ENCODE data around the gene SHOX. TPM values are rescaled to one million over a fixed set of nuclear protein-coding genes. Genes with fewer than 3 reads are reported as not detected.

SHOX gene
- total RNA-seq, 1 experiment from 2014 or later = 0.24 TPM

DNA sequence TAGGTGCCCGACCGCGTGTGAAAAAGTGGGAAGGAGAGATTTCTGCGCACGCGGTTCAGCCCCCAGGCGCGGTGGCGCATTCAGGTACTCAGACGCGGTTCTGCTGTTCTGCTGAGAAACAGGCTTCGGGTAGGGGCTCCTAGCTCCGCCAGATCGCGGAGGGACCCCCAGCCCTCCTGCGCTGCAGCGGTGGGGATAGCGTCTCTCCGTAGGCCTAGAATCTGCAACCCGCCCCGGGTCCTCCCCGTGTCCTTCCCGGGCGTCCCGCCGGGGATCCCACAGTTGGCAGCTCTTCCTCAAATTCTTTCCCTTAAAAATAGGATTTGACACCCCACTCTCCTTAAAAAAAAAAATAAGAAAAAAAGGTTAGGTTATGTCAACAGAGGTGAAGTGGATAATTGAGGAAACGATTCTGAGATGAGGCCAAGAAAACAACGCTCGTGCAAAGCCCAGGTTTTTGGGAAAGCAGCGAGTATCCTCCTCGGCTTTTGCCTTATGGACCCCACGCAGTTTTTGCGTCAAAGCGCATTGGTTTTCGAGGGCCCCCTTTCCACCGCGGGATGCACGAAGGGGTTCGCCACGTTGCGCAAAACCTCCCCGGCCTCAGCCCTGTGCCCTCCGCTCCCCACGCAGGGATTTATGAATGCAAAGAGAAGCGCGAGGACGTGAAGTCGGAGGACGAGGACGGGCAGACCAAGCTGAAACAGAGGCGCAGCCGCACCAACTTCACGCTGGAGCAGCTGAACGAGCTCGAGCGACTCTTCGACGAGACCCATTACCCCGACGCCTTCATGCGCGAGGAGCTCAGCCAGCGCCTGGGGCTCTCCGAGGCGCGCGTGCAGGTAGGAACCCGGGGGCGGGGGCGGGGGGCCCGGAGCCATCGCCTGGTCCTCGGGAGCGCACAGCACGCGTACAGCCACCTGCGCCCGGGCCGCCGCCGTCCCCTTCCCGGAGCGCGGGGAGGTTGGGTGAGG is 3.7 kb downstream of the SHOX start:
- H4K20me1 ChIP-seq (ENCODE audit: control insufficient read depth, insufficient read depth, insufficient read length) = no peaks in the 10 kb centered on the region
- Mint-ChIP-seq H3K27ac (no peak overlapping the region), H3K4me1 (peaks cover 59 to 75% of the 10 kb centered on the region in 2 experiments), H3K9me3 (peaks cover 1 to 7% of the 10 kb centered on the region in 2 experiments; a peak in 4 of 5 replicates), H3K4me3 (peak overlapping the region in 1 of 2 experiments; percentile 48; a peak in 1 of 5 replicates), H3K36me3 (ENCODE audit: insufficient read depth in 1 of 3, low read depth in 3 of 3) (peaks cover 0 to 1% (median 0%) of the 10 kb centered on the region in 3 experiments; a peak in 1 of 7 replicates), H3K27me3 (ENCODE audit: low read depth) (peaks cover 93% of the 10 kb centered on the region)
- no peak overlapping the region for H4K8ac ChIP-seq (replicated peaks; ENCODE audit: insufficient read length, low read depth, low read length)
- no peak overlapping the region for H4K91ac ChIP-seq (ENCODE audit: insufficient read length, low read depth, low read length)
- H3T11ph ChIP-seq (ENCODE audit: low read length) = no peak overlapping the region
- no peaks in the 10 kb centered on the region for H3K79me2 ChIP-seq (ENCODE audit: insufficient read depth, low read length)
- H3K14ac ChIP-seq (ENCODE audit: insufficient read depth, low read length) = no peak overlapping the region
- H3K18ac ChIP-seq (ENCODE audit: insufficient read length, low read depth, low read length) = no peak overlapping the region
- WGBS (ENCODE audit: extremely low coverage, insufficient read length, low lambda C conversion rate) = no CpG with 5 or more reads among the region's 84 CpGs
- no peak overlapping the region for H2BK15ac ChIP-seq (ENCODE audit: low read depth, low read length)
- no peak overlapping the region for H4K5ac ChIP-seq (ENCODE audit: insufficient read length, low read depth, low read length)
- no peak overlapping the region for H3K23ac ChIP-seq (ENCODE audit: insufficient read length, low read depth, low read length)
- no peak overlapping the region for H3K4ac ChIP-seq (ENCODE audit: low read depth, low read length)
- no peaks in the 10 kb centered on the region for H3K79me1 ChIP-seq (ENCODE audit: insufficient read depth, low read depth, low read length, poor library complexity, severe bottlenecking)
- no peak overlapping the region for H2AK5ac ChIP-seq (ENCODE audit: insufficient read length, low read length)
- peak; percentile 50 for DNase-seq
- TF ChIP-seq, protein P1, sequence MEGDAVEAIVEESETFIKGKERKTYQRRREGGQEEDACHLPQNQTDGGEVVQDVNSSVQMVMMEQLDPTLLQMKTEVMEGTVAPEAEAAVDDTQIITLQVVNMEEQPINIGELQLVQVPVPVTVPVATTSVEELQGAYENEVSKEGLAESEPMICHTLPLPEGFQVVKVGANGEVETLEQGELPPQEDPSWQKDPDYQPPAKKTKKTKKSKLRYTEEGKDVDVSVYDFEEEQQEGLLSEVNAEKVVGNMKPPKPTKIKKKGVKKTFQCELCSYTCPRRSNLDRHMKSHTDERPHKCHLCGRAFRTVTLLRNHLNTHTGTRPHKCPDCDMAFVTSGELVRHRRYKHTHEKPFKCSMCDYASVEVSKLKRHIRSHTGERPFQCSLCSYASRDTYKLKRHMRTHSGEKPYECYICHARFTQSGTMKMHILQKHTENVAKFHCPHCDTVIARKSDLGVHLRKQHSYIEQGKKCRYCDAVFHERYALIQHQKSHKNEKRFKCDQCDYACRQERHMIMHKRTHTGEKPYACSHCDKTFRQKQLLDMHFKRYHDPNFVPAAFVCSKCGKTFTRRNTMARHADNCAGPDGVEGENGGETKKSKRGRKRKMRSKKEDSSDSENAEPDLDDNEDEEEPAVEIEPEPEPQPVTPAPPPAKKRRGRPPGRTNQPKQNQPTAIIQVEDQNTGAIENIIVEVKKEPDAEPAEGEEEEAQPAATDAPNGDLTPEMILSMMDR (conservative IDR thresholded peaks at IDR 0.05) = no peak
- no peak overlapping the region for H3K27ac ChIP-seq (ENCODE audit: insufficient read length, low read depth, low read length)
- H3K56ac ChIP-seq (ENCODE audit: insufficient read length, low read depth, low read length) = no peak overlapping the region
- no peak overlapping the region for H2AFZ ChIP-seq (ENCODE audit: low read length)
- H3K27me3 ChIP-seq (ENCODE audit: insufficient read depth, low read length) = peaks cover 91% of the 10 kb centered on the region
- peaks cover 9% of the 10 kb centered on the region; the same call in 1 of the 2 replicates for H3K4me1 ChIP-seq (ENCODE audit: insufficient read depth, low read length)
- no peak overlapping the region for H3K4me2 ChIP-seq (ENCODE audit: insufficient read depth, insufficient read length, low read length)
- H2BK120ac ChIP-seq (ENCODE audit: low read depth, low read length, poor library complexity, severe bottlenecking) = no peak overlapping the region
- no peak overlapping the region for H2BK12ac ChIP-seq (ENCODE audit: insufficient read length, low read depth, low read length)
- no peak overlapping the region for H2BK5ac ChIP-seq (ENCODE audit: insufficient read length, low read length)
- H3K9me3 ChIP-seq (ENCODE audit: control insufficient read depth, low read depth, low read length) = no peaks in the 10 kb centered on the region
- peaks cover 18% of the 10 kb centered on the region for H3K23me2 ChIP-seq (ENCODE audit: insufficient read length, low read depth, low read length, poor library complexity, severe bottlenecking)
- no peak overlapping the region for H3K9ac ChIP-seq (ENCODE audit: extremely low read depth, insufficient read length, low read length)
- H2BK20ac ChIP-seq (ENCODE audit: low read depth, low read length, poor library complexity, severe bottlenecking) = no peak overlapping the region
